HEK293 (cell line): Measurements from ENCODE around the gene PHACTR2.

Source experiments
- SP7 ChIP-seq: fragments of 450-650 bp; formaldehyde crosslinking; IDR thresholded peaks from 2 replicates; pipeline ENCODE4 v1.5.1; 2016; ENCODE audit warnings: missing biosample characterization, missing genetic modification characterization
- ZNF138 ChIP-seq: fragments of 450-650 bp; formaldehyde crosslinking; IDR thresholded peaks from 2 replicates; pipeline ENCODE4 v1.5.1; 2016; ENCODE audit warnings: missing biosample characterization, missing genetic modification characterization, borderline replicate concordance
- ZNF501 ChIP-seq: fragments of 450-650 bp; formaldehyde crosslinking; IDR thresholded peaks from 2 replicates; pipeline ENCODE4 v1.5.1; 2016; ENCODE audit warnings: missing biosample characterization, missing genetic modification characterization
- TF ChIP-seq, protein P1 (sequence below): fragments of 450-650 bp; formaldehyde crosslinking; IDR thresholded peaks from 2 replicates; pipeline ENCODE4 v1.5.1; 2016; ENCODE audit warnings: missing biosample characterization, missing genetic modification characterization

DNA sequence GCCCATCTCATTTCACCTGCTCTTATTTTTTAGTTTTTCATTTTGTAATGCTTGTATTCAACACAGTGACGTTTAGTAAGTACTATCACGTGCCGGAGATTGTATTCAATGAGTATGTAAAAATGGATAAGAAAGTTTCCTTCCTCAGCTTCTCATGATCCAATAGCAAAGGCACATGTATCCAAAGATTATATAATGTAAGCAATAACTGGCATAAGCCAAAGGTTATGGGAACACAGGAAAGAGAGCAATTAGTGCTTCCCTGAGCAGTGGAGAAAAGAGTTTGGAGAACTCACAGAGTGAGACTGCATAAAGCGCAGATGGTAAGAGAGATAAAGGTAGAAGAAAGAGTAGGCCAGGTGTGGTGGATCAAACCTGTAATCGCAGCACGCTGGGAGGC lies 143.6 kb downstream of the PHACTR2 start:
- TF ChIP-seq SP7 (tag by site-specific recombination) (no peak), ZNF501 (tag by site-specific recombination) (no peak), ZNF138 (tag by site-specific recombination) (no peak)
- TF ChIP-seq, protein P1, sequence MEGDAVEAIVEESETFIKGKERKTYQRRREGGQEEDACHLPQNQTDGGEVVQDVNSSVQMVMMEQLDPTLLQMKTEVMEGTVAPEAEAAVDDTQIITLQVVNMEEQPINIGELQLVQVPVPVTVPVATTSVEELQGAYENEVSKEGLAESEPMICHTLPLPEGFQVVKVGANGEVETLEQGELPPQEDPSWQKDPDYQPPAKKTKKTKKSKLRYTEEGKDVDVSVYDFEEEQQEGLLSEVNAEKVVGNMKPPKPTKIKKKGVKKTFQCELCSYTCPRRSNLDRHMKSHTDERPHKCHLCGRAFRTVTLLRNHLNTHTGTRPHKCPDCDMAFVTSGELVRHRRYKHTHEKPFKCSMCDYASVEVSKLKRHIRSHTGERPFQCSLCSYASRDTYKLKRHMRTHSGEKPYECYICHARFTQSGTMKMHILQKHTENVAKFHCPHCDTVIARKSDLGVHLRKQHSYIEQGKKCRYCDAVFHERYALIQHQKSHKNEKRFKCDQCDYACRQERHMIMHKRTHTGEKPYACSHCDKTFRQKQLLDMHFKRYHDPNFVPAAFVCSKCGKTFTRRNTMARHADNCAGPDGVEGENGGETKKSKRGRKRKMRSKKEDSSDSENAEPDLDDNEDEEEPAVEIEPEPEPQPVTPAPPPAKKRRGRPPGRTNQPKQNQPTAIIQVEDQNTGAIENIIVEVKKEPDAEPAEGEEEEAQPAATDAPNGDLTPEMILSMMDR (tag by site-specific recombination): no peak
